ENCODE measurements around the gene AHNAK. TPM values are rescaled to one million over a fixed set of nuclear protein-coding genes. Genes with fewer than 3 reads are reported as not detected.

The AHNAK gene
- total and polyA plus RNA-seq, 8 donors = 37.4 to 693 (median 554) TPM

DNA sequence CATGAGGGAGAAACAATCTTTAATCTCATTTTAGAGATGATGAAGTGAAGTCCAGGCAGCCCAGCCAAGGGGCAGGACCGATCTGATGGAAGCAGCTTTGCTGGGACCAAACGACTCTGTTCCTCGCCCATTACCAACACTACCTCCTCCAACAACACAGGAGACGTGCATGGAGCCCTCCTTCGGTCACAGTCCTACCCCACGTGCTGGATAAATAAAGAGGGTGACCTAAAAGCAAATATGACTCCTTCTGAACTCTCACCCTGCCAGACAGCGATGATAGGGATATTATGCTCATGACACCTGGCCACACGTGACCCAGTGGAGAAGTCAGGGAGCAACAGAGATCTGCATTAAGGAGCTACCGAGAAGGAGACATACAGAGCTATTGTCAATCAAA, 101.8 kb downstream of the AHNAK start:
- WGBS, 5 donors = 17 to 30% (median 20%) methylated on average over 9 of the region's 9 CpGs
- peak overlapping the region; percentile 37 to 89 (median 85) for H3K27ac ChIP-seq
- H3K9me3 ChIP-seq = no peaks in the 10 kb centered on the region
- H3K27me3 ChIP-seq = no peaks in the 10 kb centered on the region
- intact Hi-C loops (cut with DNase I; ENCODE audit: low total_unique reads) = no loop called here
- TF ChIP-seq POLR2AphosphoS5 (IDR thresholded peaks at IDR 0.05) (no peak), EP300 (IDR thresholded peaks at IDR 0.05) (no peak), POLR2A (IDR thresholded peaks at IDR 0.05) (no peak)
- TF ChIP-seq, protein P1, sequence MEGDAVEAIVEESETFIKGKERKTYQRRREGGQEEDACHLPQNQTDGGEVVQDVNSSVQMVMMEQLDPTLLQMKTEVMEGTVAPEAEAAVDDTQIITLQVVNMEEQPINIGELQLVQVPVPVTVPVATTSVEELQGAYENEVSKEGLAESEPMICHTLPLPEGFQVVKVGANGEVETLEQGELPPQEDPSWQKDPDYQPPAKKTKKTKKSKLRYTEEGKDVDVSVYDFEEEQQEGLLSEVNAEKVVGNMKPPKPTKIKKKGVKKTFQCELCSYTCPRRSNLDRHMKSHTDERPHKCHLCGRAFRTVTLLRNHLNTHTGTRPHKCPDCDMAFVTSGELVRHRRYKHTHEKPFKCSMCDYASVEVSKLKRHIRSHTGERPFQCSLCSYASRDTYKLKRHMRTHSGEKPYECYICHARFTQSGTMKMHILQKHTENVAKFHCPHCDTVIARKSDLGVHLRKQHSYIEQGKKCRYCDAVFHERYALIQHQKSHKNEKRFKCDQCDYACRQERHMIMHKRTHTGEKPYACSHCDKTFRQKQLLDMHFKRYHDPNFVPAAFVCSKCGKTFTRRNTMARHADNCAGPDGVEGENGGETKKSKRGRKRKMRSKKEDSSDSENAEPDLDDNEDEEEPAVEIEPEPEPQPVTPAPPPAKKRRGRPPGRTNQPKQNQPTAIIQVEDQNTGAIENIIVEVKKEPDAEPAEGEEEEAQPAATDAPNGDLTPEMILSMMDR (IDR thresholded peaks at IDR 0.05) = no peak
- peaks cover 20 to 51% (median 36%) of the 10 kb centered on the region in 4 donors for H3K4me1 ChIP-seq
- no peaks in the 10 kb centered on the region for H3K36me3 ChIP-seq
- no peak for DNase-seq
- H3K4me3 ChIP-seq = peak overlapping the region; percentile 21 to 32 (median 27)

- no peaks in the 10 kb centered on the region for H3K9me3 ChIP-seq
- H3K27ac ChIP-seq = peak overlapping the region; percentile 37 to 89 (median 85)
- no peaks in the 10 kb centered on the region for H3K27me3 ChIP-seq
- peaks cover 20 to 53% (median 37%) of the 10 kb centered on the region in 4 donors for H3K4me1 ChIP-seq
- peak; percentile 30 to 83 for DNase-seq
- peak overlapping the region; percentile 21 to 32 (median 27) for H3K4me3 ChIP-seq
- intact Hi-C loops (cut with DNase I; ENCODE audit: low total_unique reads) = no loop called here
- H3K36me3 ChIP-seq = no peaks in the 10 kb centered on the region
- WGBS, 5 donors = 20 to 41% (median 33%) methylated on average over 18 to 23 of the region's 23 CpGs
- TF ChIP-seq, protein P1 (IDR thresholded peaks at IDR 0.05) = no peak
- peak; percentile 5 to 92 (median 51) for TF ChIP-seq POLR2AphosphoS5 (IDR thresholded peaks at IDR 0.05)
These were observed 102.3 kb downstream of the AHNAK start for GRCh38 chr11:62444236-62444833.

- TF ChIP-seq EP300 (IDR thresholded peaks at IDR 0.05) (no peak), POLR2AphosphoS5 (IDR thresholded peaks at IDR 0.05) (no peak)
- H3K4me3 ChIP-seq = peak overlapping the region in 3 of 4 donors; percentile 23 to 32 (median 31)
- intact Hi-C loops (cut with DNase I; ENCODE audit: low total_unique reads) = no loop called here
- no peaks in the 10 kb centered on the region for H3K36me3 ChIP-seq
- H3K9me3 ChIP-seq = no peaks in the 10 kb centered on the region
- no peak for DNase-seq
- no peaks in the 10 kb centered on the region for H3K27me3 ChIP-seq
- WGBS, 5 donors = 78 to 87% (median 83%) methylated on average over 15 to 17 of the region's 17 CpGs
- peak overlapping the region; percentile 37 to 89 (median 85) for H3K27ac ChIP-seq
- H3K4me1 ChIP-seq = peaks cover 20 to 53% (median 37%) of the 10 kb centered on the region in 4 donors
These were observed 103.0 kb downstream of the AHNAK start for GRCh38 chr11:62443390-62444235.

- DNase-seq = peak in 1 of 2 donors; percentile 71
- H3K27ac ChIP-seq = peak overlapping the region; percentile 47 to 82 (median 80)
- no peak overlapping the region for H3K4me3 ChIP-seq
- no peaks in the 10 kb centered on the region for H3K9me3 ChIP-seq
- no peaks in the 10 kb centered on the region for H3K27me3 ChIP-seq
- intact Hi-C loops (cut with DNase I; ENCODE audit: low total_unique reads) = no loop called here
- 53 to 63% (median 60%) methylated on average over 22 to 23 of the region's 23 CpGs for WGBS, 5 donors
- H3K4me1 ChIP-seq = peaks cover 8 to 36% (median 22%) of the 10 kb centered on the region in 4 donors
- H3K36me3 ChIP-seq = no peaks in the 10 kb centered on the region
- TF ChIP-seq, protein P1 (IDR thresholded peaks at IDR 0.05) = no peak
- peak in 1 of 3 donors; percentile 51 for TF ChIP-seq POLR2AphosphoS5 (IDR thresholded peaks at IDR 0.05)
These were observed 106.6 kb downstream of the AHNAK start for GRCh38 chr11:62439785-62440602.

Data from stomach (tissue), 9 donors.